ENCODE results near the gene RPS29.

Gene RPS29

GRCh38 chr14:49549881-49550280 lies 36.3 kb downstream of the RPS29 start:
- no peak for DNase-seq

- no peak for DNase-seq
Observed at GRCh38 chr14:49549446-49549845, 36.7 kb downstream of the RPS29 start.

GRCh38 chr14:49546766-49547165 lies 39.4 kb downstream of the RPS29 start:
- no peak for DNase-seq

- no peak for DNase-seq
Observed at GRCh38 chr14:49545716-49546115, 40.5 kb downstream of the RPS29 start.

- DNase-seq = no peak
Observed at GRCh38 chr14:49545071-49545470, 41.1 kb downstream of the RPS29 start.

GRCh38 chr14:49541049-49541448 lies 45.1 kb downstream of the RPS29 start:
- DNase-seq = no peak

- DNase-seq = no peak
Observed at GRCh38 chr14:49538852-49539251, 47.3 kb downstream of the RPS29 start.

All from midbrain (tissue), 1 donor.